ENCODE data around the gene ITGA5.
"Not testable (repeated sequence)": the region's sequence is repeated elsewhere in the genome, so short reads cannot be mapped to it uniquely, and the experiment has no call there.

ITGA5 gene

DNA sequence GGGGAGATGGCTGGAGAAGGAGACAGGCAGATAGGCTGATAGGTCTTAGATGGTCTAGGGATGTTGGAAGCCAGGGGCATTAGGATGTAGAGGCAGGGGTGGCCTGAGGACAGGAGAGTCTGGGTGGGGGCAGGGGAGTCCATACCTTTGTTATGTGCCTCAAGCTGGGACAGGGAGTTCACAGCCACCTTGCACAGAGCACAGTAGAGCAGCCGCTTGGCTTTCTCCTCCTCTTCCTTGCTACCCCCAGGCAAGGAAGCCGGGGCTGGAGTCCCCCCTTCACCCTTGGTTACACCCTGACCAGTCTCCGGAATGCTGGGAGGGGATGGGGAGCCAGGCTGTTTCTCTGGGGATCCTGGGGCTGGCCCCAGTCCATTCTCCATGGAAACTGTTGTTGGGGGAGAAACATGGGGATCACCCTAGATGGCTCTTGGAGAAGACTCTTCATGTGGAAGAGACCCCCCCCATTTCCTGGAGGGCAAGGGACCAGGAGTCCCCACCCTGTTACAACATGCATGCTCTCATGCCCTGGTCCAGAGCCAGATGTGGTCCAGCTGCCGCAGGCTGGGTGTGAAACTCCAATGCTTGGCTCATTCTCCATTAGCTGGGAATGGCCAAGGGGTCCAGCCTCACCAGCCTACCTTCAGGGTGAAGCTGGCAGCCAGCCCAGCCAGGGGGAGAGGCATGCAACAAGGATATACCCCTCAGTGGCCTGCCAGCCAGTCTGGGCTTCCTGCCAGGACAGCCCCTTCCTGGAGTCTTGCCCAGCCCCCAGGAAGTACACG lies 47.5 kb downstream of the ITGA5 start:
- no peak for DNase-seq (ENCODE audit: low read depth)

DNA sequence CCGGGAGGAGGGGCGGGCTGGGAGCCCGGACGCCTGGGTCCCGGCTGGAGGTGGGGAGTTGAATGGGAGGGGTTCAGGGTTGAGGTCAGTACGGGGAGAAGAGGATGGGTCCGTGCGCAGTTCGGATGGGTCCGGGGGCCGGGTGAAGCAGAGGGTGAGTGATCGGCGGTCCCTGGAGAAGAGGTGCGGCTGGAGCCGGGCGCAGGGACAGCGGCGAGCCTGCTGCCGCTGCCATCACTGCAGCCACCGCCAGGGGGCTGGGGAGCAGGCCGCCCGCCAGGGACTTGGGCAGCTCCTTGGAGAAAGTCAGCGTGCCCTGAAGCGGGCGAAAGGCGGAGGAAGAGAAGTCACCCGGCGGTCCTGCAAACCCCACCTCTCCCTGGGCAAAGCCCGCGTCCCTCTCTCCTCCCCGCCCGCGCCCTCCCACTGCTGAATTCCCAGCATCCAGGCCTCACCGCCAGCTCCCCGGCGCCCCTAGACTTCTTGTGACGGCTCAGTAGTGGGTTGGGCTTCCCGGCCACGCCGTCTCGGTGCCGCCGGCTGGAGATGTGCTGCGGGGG lies 48.8 kb downstream of the ITGA5 start:
- peak; percentile 89 for DNase-seq (ENCODE audit: low read depth)

DNA sequence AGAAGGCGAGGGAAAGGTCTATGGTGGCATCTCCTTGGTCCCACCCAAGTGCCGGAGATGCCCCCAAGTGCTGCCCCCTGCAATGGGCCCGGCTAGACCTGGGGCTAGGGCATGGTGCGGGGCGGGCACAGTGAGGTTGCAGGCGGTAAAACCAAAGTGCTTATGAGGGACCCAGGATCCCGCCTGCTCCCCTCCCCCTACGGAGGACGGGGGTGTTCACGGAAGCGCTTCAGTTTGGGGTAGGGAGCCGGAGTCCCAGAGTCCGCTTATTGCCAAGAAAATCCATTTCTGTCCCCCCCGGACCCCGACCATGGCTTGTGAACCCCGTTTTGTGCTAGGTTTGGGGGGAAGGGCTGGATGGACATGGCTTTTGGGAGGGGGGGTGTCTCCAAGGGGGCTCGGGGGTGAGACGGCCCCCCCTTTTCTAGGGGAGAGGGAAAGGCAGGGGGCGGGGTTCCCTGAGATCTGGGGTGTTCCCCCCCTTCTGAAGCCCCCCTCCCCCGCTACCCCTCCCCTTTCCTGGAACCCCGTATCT lies 49.4 kb downstream of the ITGA5 start:
- no peak for DNase-seq (ENCODE audit: low read depth)

DNA sequence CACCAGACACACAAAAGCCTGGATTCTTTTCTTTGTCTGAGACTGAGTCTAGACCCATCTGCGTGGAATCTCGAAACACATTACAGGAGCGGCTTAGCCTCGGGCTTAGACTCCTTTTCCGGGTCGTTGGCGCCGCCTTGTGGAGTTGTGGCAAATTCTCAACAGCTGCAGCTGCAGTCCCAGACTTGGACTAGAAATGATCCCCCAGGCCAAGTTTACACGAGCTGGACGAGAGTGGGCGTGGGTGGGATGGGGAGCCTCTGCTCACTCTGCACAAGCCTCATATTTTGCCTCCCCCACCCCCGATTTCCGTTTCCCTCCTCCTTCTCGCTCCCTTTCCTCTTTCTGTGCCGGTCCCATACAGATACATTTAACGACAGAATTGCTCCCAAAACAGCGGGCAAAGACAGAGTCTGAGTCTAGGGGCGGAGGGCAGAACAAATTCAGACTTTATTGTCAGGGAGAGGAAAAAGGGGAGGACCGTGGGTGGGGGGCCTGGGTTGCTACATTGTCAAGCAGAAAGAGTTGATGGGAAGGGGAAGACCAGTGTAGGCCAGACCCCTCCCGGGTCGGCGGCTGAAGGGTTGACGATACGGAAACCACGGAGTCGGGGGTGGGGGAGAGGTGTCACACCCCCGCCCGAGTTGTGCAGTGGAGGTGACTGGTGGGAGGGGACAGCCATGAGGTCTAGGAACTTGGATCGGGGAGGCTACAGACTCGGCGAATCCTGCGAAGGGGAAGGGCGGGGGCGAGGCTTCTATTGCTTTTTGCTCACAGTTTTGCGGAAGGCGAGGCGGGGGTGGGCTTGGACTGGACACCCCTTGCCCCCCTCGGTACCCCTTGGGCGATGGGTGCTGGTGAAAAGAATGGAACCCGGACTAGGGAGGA lies 50.1 kb downstream of the ITGA5 start:
- DNase-seq (ENCODE audit: low read depth) = peak; percentile 88

DNA sequence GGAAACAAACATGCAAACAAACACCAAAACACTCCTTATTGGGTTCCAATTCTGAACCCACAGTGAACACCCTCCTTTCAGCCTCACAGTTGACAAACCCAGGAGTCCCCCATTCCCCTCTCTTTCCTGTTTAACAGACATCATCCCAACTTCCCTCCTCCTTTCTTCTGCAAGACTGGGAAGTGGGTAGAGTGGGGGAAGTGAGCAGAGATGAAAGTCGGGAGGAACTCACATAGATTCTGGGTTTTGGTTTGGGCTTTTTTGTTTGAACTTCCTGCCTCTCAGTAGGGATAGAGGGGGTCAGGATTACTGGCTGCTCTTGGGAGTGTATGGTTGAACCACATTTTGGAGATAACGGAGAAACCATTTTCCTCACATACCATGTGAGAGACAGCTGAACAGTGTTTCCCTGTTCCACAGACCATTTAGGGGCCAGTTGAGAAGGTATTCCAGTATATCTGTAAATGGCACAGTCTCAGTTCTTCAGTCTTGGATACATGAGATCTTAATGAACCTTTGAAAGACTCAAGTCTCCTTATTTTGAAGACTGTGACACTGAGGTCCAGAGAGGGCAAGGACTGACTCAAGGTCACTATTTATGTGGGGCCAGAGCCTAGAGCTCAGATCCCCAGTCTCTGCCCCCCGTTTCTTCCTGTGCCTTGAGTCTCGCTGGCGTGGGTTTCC lies 50.9 kb downstream of the ITGA5 start:
- no peak for DNase-seq (ENCODE audit: low read depth)

DNA sequence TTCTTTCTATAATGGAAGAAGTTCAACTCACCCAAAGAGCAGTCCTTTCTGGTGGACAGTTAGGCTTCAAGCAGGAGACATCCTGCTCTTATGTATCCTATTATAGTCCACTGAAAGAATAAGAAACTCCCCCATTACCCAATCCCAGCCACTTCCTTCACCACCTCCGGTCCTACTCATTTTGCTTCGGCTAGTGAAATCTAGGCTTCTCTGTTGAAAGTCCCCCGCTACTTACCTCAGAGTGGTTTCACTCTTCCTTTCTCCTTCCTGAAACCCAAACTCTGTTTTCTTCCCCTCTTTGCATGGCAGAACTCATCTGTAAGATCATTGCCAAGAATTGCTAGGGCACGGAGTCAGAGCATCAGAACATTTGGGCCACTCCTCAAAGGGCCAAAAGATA lies 54.7 kb downstream of the ITGA5 start, which contains the start of gene GPR84:
GPR84 (minus strand) TSS at position 74 of the 400 bp plus-strand sequence. CDS start 635 bp downstream, outside the sequence.
- no peak for DNase-seq (ENCODE audit: low read depth)

DNA sequence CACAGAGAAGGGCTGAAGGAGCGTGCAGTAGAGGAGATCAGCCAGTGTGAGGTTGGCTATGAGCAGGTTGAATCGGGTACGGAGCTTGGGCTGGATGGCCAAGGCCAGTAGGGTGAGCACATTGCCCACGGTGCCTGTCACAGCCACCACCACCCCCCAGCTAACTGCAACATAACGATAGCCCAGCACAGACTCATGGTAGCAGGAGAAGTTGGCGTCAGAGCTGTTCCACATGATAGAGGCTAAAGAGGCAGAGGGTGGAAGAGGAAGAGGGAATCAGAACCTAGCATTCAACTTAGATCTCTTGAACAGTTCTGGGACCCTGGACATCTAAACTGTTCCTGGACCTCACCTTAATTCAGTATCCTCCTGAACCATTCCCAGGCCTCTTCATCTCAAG lies 55.4 kb downstream of the ITGA5 start:
- no peak for DNase-seq (ENCODE audit: low read depth)

DNA sequence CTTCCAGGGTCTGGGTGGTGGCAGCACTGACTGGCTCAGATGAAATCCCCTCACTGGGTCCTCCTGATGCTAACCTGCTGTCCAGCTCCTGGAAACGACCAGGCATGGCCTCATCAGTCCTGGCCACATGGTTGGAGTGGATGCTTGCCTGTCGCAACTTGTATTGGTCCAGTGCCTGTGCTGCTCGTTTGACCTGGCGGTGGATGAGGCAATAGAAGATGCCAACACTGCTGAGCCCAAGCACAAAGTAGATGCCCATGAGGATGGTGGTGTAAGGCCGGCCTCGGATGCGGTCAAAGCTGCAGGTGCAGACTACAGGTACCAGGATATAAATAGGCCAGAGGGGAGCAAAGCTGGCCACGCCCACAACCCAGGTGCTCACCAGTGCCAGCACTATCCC lies 56.0 kb downstream of the ITGA5 start:
- DNase-seq (ENCODE audit: low read depth) = no peak

DNA sequence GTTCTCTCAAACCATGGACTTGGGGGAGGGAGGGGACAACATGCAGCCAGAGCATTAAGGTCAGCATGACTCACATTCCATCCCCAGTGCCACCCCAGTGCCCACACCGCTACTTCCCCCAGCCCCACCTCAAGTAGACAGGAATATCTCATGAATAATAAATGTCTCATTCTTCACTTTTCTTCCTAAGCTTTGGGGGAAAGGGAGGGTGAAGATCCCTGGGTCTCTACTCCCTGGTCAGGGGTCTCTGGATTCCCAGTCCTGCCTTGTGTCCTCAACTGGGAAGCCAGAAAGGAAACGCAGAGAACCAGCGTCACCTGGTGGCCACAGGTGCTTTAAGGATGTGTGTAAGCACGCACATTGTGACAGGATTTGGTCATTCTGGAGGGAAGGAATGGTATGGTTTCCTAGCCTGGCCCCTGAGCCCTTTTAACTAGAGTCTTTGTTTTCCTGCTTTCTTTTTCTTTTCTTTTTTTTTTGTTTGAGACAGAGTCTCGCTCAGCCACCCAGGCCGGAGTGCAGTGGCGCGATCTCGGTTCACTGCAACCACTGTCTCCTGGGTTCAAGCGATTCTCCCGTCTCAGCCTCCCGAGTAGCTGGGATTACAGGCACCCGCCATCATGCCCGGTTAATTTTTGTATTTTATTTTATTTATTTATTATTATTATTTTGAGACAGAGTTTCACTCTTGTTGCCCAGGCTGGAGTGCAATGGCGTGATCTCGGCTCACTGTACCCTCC lies 58.2 kb downstream of the ITGA5 start:
- DNase-seq (ENCODE audit: low read depth) = peak; percentile 77

DNA sequence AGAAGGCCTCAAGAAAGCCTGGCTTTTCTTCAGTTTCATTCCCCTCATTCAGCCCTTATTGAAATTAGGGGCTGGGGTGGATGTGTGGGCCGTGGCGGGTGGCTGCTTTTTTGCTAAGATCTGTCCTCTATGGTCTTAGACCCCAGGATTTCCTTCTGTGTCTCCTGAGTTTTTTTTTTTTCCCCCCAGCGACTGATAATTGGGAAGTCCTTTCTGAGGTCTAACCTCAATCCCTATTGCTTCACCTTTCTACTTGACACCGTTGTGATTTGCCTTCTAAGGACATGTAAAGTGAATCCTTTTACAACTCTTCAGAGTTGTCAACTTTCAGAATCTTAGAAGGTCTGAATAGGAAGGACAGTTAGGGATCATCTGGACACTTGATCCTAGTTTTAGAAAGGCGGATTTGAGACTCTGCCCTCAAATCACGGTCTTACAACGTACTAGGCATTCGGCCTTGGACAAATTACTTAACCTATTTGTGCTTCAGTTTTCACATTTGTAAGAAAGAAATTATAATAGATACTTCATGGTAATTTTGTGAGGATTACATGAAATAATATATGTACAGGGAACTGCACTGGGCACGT lies 59.2 kb downstream of the ITGA5 start:
- DNase-seq (ENCODE audit: low read depth) = no peak

DNA sequence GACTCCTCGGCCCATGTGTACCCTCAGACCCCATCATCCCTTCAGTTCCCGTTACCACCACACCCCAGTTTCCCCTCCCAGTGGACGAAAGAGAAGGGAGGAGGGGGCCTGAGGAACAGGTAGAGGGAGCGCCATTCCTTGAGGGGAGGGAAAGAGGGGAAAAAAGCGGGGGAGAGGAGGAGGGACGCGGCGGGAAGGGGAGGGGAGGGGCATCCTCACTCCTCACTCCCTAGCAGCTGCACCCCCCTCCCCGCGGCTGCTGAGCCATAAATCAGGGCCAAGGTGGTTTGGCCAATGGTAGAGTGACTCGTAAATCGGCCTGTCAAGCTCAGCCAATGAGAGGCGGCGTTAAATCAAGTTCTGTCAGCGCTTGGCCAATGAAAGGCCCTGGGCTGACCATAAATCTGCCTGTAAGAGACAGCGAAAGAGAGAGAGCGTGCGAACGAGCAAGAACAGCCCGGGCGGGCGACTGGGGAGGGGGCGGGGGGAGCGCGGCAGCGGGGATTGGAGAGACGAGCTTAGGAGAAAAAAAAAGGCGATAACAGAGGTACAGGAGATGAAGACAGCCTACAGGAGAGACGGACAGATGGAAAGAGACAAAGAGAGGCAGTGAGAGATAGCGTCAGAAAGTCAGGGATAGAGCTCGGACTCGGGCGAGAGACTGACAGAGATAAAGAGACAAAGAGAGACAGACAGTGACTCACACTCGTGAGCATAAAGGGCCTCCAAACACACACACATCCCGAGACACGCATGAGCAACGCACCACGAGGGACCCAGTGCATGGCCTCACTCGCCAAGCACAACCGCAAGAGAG lies 59.9 kb downstream of the ITGA5 start:
- peak; percentile 99 for DNase-seq (ENCODE audit: low read depth)

DNA sequence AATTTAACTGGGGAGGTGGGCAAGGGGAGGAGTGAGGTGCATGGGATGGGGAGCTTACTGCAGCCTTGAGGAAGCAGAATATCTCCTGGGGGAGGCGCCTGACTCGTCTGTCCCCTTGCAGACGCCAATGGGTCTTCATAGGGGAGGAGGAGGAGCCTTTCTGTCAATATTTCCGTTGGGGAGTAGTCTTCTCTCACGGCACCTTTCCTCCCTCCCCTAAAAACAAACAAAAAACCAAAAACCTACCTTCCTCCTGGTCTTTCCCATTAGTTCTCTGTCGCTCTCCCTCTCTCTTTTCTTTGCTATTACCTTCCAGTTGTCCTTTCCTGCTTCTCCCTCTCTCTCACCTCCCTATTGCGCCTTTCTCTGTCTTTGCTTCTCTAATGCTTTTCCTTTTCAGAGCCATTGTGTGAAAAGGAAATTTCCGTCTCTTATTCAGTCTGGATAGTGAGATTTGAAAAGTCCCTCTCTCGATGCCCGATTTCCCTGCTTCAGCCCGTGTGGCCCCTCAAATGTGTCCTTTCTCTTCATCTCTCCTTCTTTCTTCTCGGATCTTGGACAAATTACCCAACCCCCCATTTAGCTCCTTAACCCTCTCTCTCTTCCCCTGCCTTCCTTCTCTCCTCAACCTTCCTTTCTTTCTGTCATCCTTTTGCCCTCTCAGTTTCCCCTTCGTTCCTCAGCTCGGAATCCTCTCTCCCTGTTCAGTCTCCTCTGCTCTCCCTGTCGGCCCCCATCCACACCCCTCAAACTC lies 60.7 kb downstream of the ITGA5 start:
- DNase-seq (ENCODE audit: low read depth) = peak; percentile 44

DNA sequence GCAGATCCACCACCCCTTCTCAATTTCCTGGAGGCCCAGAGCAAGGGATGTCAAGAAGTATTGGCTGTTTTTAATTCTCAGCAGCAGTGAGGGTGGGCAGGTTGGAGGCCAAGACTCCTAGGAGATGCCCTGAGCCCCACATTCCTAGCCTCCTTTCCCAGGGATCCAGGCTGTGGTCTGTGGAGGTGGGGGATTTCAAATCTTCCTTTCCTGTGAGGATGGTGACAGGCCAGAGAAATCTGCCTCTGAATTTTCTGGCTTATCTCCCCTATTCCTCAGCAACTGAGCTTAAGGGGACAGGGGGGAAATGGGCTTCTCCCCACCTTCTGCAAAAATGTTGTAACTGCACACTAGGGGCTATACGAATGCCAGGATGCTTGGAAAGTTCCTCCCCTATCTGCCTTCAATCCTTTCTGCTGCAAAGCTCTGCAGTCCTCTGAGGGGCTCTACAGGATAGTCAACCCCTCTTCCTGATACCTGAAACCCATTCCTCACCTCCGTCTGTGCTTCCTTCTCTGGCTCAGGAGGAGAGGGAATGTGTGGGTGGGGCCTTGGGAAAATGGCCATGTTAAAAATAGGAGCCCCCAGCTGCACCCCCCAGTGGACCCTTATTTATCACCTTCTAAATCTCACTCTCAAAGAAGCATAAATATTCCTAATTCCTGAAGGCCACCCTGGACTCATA lies 61.4 kb downstream of the ITGA5 start:
- DNase-seq (ENCODE audit: low read depth) = no peak

DNA sequence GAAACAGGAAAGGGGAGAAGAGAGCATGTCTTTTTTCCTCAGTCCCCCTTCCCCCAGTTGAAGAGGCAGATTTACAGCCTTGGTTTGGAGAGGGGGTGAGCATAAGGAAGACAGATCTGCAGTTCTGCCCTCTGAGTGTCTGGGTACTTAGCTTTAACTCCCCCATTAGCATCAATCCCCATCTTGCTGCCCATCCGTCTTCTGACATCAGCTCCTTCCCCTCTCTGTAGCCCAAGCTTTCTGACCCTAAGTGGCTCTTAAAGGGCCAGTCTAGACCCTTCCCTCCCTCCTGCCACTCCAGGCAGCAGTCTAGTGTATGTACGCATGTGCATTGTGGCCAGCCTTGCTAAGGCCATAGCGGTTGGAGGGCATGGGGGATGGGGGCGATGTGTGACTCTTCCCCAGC lies 62.1 kb downstream of the ITGA5 start:
- no peak for DNase-seq (ENCODE audit: low read depth)

DNA sequence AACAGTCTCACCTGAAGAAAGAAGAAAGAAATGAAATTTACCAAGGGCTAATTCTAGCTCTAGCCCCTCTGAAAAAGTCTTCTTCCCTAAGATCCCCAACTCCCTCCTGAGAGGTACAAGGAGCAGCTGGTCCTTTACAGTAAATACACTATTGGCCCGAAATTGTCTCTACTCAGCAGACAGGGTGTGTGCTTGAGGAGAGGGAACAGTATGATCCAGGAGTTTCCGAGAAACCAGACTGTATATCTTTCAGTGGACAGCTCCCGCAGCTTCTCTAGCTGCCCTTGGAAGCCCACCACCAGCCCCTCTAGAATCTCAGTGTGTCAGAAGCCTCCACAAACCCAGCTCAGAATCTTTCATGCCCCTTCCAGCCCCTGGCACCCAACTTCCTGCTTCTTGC lies 62.8 kb downstream of the ITGA5 start:
- no peak for DNase-seq (ENCODE audit: low read depth)

DNA sequence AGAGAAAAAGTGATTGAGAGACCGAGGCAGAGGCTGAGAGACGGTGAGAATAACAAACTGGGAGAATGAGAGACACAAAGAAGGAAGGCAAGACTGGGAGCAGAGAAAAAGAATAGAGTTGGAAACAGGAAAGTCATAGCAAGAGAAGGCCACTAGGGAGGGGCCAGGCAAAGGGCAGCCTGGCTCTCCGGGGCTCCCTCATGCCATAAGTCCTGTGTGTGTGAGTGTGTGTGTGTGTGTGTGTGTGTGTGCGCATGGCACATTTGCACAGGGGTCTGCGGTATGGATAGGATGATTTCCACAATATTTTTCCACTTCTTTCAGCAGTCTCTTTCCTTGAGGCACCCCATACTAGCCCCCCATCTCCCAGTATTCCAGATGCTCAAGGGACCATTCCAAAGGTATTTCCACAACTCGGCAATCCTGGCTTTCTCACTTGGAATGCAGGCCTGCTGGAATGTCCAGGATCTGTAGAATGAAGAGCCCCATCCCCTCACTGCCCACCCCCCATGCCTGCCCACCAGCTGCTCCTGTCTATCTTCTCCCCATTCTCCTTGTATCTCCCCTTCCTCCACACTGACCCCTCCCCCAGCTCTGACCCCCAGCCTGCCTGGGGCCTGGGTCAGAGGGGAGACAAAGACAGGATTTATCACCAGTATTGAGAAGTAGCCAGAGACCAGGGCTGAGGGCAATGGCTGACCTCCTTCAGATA lies 63.8 kb downstream of the ITGA5 start:
- no peak for DNase-seq (ENCODE audit: low read depth)

DNA sequence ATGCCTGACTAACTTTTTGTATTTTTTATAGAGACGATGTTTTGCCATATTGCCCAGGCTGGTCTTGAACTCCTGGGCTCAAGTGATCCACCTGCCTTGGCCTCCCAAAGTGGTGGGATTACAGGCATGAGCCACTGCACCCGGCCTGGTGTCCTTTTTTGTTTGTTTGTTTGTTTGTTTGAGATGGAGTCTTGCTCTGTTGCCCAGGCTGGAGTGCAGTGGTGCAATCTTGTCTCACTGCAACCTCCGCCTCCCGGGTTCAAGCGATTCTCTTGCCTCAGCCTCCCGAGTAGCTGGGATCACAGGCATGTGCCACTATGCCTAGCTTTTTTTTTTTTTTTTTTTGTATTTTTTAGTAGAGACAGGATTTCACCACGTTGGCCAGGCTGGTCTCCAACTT lies 64.8 kb downstream of the ITGA5 start:
- not testable (repeated sequence) for DNase-seq (ENCODE audit: low read depth)
